HG03521 (cell line): ENCODE measurements around the gene PIR.
A peak's percentile ranks its signal among the peaks of the same experiment; 100 is the strongest.

Experiments used
- ATAC-seq: cut with Tn5 transposase; IDR thresholded peaks from one replicate; pipeline ENCODE4 v1.9.1; 2021; ENCODE audit warnings: mild to moderate bottlenecking, moderate library complexity; ENCODE audit not compliant: unreplicated experiment

The PIR gene

DNA sequence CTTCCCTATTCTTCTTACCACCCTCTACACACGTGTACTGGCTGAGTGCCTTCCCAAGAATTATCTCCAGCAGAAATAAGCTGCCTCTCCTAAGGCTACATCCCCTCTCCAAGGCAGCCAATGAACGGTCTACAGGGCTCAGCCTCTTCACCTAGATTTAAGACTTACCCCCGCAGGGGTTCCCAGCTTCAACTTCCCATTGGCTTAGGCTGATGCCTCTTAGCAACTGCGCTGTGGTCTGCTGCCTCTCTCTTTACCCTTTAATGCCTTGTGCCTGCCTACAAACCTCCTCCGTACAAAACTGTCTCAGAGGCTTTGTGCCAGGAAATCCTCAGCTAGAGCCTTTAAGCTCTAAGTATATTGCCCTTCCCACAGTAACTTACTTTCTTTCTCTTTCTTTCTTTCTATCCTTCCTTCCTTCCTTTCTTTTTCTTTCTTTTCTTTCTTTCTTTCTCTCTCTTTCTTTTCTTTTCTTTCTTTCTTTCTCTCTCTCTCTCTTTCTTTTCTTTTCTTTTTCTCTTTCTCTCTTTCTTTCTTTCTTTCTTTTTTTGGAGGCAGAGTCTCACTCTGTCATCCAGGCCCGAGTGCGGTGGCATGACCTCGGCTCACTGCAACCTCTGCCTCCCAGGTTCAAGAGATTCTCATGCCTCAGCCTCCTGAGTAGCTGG, 142.7 kb downstream of the PIR start:
- ATAC-seq = no peak

DNA sequence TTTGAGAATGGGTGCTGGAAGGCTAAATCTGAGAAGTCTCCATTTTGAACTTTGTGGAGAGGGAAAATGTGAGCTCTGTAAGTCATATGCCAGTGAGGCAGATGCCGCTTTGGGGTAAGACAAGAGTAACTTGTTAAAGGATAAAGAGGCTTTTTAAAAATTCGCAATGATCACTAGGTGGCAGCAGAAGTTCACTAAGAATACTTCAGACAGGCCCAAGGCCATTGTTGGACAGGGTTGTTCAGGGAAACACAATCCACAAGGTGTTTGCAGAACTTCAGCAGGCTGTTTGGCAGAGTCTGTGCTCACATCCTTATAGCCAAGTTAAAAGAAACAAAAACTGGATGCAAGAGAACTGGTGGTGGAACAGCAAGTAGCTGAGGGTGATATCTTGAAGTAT, 144.1 kb downstream of the PIR start:
- ATAC-seq = no peak

DNA sequence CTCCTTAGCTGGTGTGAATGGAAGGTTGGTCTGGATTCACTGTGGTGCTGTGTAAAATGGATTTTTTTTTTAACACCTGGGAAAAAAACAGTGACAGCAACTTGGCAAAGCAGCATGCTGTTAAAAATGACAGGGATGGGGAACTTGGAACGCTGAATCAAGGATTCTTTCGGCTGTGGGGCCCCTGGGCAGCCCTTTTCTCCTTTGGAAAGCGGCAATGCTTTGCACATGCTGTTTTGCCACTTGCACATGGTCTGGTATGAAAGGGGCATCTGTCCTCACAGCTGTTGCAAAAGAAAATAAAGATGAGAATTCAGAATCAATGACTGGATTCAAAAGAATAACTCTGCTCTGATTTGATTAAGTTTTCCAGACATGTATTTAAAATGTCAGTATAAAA, 147.2 kb downstream of the PIR start:
- no peak for ATAC-seq

DNA sequence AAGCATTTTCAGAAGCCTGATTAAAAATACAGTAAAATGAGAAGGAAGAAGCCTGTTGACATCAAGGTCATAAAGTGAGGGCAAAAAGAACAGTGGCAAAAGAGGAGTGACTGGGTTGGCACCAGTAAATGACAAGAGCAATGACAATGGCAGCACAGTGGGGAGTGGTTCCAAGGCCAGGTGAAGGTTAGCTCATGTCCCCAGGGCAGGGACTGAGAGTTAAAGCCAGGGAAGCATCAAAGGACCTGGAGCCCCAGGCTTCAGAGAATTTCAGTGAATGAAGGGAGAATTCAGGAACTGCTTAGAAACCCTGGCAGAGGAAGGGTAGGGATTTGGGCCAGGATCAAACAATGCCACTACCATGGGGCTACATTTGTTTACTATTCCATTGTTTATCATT, 149.0 kb downstream of the PIR start:
- no peak for ATAC-seq

DNA sequence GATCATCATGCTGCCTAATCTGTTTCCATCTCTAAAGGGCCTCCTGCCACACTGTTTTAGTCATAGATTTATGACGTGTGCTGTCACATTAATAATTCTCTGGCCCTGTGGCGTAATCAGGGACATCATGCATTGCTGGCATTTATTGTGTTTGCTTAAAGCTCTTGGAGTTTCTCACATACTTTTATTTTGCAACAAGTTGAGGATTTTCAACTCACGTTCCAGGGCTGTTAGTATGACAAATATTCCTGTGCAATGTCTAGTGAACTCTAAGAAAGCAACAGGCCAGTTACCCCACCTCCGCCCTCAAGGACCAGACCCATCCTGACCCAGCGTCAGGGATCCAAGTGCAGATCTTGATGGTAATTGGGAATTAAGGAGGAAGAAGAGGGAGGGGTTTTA, 150.1 kb downstream of the PIR start:
- ATAC-seq = no peak

DNA sequence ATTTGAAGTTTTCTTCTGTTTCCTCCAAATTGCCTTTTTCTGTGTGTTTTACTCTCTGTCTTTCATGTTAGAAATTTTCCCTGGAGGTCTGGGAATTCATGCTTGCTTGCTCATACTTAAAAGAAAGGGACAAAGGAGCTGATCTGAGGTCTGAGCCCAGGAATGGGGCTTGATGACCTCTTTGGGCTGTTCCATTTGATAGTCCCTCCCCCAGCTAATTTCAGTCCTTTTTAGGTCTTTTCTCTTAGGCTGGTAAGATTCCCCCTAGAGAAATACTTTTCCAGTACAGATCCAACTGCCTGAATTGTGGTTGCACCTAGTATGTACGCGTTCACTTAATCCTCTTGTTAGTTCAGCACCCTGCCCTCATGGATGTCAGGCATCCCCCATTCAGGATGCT, 152.3 kb downstream of the PIR start:
- no peak for ATAC-seq

DNA sequence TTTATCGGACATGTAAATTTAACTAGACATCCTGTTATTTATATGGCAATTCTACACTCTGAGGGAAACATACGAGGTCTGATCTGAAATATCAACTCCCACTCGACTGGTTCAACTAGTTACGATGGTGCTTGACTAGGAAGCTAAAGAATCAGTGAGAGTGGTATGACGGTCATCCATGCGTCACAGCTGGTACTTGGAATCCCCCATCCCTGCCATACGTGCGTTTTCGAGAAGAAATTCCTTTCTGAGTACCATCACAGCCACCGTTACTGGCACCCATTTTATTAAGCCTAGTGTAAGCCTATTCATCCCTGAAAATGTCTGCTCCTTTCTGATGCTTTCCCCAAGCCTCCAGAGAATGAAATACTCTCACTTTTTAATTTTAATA, 157.1 kb downstream of the PIR start:
- ATAC-seq = no peak

DNA sequence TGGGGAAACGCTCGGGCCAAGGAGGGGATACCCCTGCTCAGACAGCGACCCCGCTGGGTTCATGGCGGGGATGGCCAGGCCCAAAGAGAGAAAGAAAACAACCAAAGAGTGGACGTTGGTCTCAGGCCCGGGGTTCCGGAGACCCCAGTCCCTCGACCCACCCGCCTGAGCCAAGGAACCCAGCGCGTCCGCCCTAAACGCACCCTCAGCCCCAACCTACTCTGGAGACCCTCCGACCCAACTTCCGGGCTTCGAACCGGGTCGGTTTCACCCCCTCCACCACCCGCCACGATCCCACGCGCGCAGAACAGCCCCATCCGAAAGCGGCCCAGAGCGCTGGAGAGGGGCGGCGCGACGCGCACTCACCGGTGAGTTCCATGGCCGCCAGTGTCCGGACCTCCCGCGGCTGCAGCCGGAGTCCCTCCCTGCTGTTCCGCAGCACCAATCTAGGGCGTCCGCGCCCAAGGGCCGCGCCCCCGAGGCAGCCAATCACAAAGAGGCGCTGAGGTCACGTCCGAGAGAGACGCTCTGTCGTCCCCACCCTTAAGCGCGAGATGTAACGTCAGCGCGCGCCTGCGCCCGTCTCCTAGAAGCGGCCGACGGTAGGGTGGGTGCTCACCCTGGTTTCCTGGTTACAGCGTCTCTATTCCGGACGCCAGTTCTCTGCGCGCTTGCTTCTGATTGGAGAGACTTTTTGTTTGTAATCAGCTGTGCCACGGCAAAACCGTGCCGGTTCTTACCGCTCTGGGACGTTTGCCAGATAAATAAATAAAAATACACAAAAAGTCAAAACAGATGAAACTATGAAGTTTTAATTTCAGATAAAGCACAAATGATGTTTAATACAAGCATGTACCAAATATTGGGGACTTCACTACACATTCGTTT, 157.8 kb downstream of the PIR start, which contains the start of gene PIGA:
Gene PIGA (minus strand): TSS at position 389 of the 888 bp plus-strand sequence. CDS start 3,593 bp downstream, outside the sequence.
- ATAC-seq = peak; percentile 99
